ENCODE measurements around the gene TMEM271. TPM values are rescaled to one million over a fixed set of nuclear protein-coding genes. Genes with fewer than 3 reads are reported as not detected.

The TMEM271 gene
- total RNA-seq, 2 experiments from 2014 or later: not detected

- H3K27ac Mint-ChIP-seq: no peak overlapping the region
- DNase-seq: no peak
- H3K9me3 ChIP-seq (ENCODE audit: control insufficient read depth in 1 of 2, insufficient read depth in 1 of 2, low read length in 2 of 2): peaks cover 0 to 63% of the 10 kb centered on the region in 2 experiments
These were observed 1.5 kb downstream of the TMEM271 start for GRCh38 chr4:574346-575161.

GRCh38 chr4:573122-573892 lies 2.8 kb downstream of the TMEM271 start:
- no peak overlapping the region for H3K4me3 ChIP-seq (ENCODE audit: low read length)
- TF ChIP-seq CTCF (IDR thresholded peaks at IDR 0.05): no peak
- no peak for ATAC-seq (ENCODE audit: poor library complexity)
- intact Hi-C loops (cut with DNase I, micrococcal nuclease): no loop called here
- no peak for DNase-seq
- ChIA-PET POLR2A (no interaction called here), CTCF (no interaction called here)
- H3K36me3 ChIP-seq (ENCODE audit: insufficient read depth, low read length): no peaks in the 10 kb centered on the region
- peaks cover 14% of the 10 kb centered on the region for H3K4me1 ChIP-seq (ENCODE audit: insufficient read depth, low read length)
- H3K4me1 Mint-ChIP-seq (ENCODE audit: low read depth): peaks cover 5% of the 10 kb centered on the region
- no peak overlapping the region for H3K4me3 Mint-ChIP-seq
- H3K27me3 Mint-ChIP-seq: peaks cover 64% of the 10 kb centered on the region
- H3K9me3 ChIP-seq (ENCODE audit: control insufficient read depth in 1 of 2, insufficient read depth in 1 of 2, low read length in 2 of 2): peaks cover 0 to 52% of the 10 kb centered on the region in 2 experiments
- no peak overlapping the region for H3K27ac Mint-ChIP-seq
- H3K27me3 ChIP-seq (ENCODE audit: control insufficient read depth in 1 of 2, insufficient read depth in 2 of 2, low read length in 2 of 2): peaks cover 39 to 51% of the 10 kb centered on the region in 2 experiments
- H3K36me3 Mint-ChIP-seq (ENCODE audit: low read depth): no peaks in the 10 kb centered on the region
- peaks cover 3% of the 10 kb centered on the region for H3K9me3 Mint-ChIP-seq
- no peak overlapping the region for H3K27ac ChIP-seq (ENCODE audit: low read depth in 1 of 2, low read length in 2 of 2)

More at GRCh38 chr4:574346-575161, 1.5 kb downstream of the TMEM271 start:
- ChIA-PET POLR2A (no interaction called here), CTCF (interaction anchor here (0.6 kb wide), 2 partner anchors 301 to 1314 kb away, joined by 3 read pairs; no protein-coding TSS in a partner anchor)
- Mint-ChIP-seq H3K9me3 (peaks cover 3% of the 10 kb centered on the region), H3K36me3 (ENCODE audit: low read depth) (no peaks in the 10 kb centered on the region), H3K27me3 (peaks cover 63% of the 10 kb centered on the region), H3K4me1 (ENCODE audit: low read depth) (peaks cover 5% of the 10 kb centered on the region), H3K4me3 (no peak overlapping the region)
- H3K27me3 ChIP-seq (ENCODE audit: control insufficient read depth in 1 of 2, insufficient read depth in 2 of 2, low read length in 2 of 2): peaks cover 50 to 57% of the 10 kb centered on the region in 2 experiments
- H3K4me3 ChIP-seq (ENCODE audit: low read length): no peak overlapping the region
- H3K4me1 ChIP-seq (ENCODE audit: insufficient read depth, low read length): peaks cover 14% of the 10 kb centered on the region
- no peak for ATAC-seq (ENCODE audit: poor library complexity)
- no peaks in the 10 kb centered on the region for H3K36me3 ChIP-seq (ENCODE audit: insufficient read depth, low read length)
- no peak overlapping the region for H3K27ac ChIP-seq (ENCODE audit: low read depth in 1 of 2, low read length in 2 of 2)
- TF ChIP-seq CTCF (IDR thresholded peaks at IDR 0.05): no peak
- intact Hi-C loops (cut with DNase I, micrococcal nuclease): no loop called here

- H3K4me3 Mint-ChIP-seq: no peak overlapping the region
- H3K27me3 ChIP-seq (ENCODE audit: control insufficient read depth in 1 of 2, insufficient read depth in 2 of 2, low read length in 2 of 2): peaks cover 34 to 44% of the 10 kb centered on the region in 2 experiments
- H3K27ac ChIP-seq (ENCODE audit: low read depth in 1 of 2, low read length in 2 of 2): no peak overlapping the region
- H3K27ac Mint-ChIP-seq: no peak overlapping the region
- DNase-seq: no peak
- ChIA-PET CTCF (no interaction called here), POLR2A (no interaction called here)
- intact Hi-C loops (cut with DNase I, micrococcal nuclease): no loop called here
- no peaks in the 10 kb centered on the region for H3K36me3 ChIP-seq (ENCODE audit: insufficient read depth, low read length)
- peaks cover 0 to 52% of the 10 kb centered on the region in 2 experiments for H3K9me3 ChIP-seq (ENCODE audit: control insufficient read depth in 1 of 2, insufficient read depth in 1 of 2, low read length in 2 of 2)
- peaks cover 3% of the 10 kb centered on the region for H3K9me3 Mint-ChIP-seq
- H3K4me1 ChIP-seq (ENCODE audit: insufficient read depth, low read length): peaks cover 14% of the 10 kb centered on the region
- TF ChIP-seq CTCF (IDR thresholded peaks at IDR 0.05): no peak
- peaks cover 64% of the 10 kb centered on the region for H3K27me3 Mint-ChIP-seq
- no peaks in the 10 kb centered on the region for H3K36me3 Mint-ChIP-seq (ENCODE audit: low read depth)
- no peak for ATAC-seq (ENCODE audit: poor library complexity)
- H3K4me3 ChIP-seq (ENCODE audit: low read length): no peak overlapping the region
- peaks cover 5% of the 10 kb centered on the region for H3K4me1 Mint-ChIP-seq (ENCODE audit: low read depth)
These were observed 3.5 kb downstream of the TMEM271 start for GRCh38 chr4:572594-572993.

All from CD4-positive, alpha-beta T cell (primary cell).